A673 (cell line): ENCODE measurements around the gene TENM3.

Experiments used
- CTCF ChIP-seq: fragments of 300-800, 200-600 bp; sonication (generic); conservative IDR thresholded peaks from 2 replicates; pipeline ENCODE4 v1.5.1; 2017; ENCODE audit warnings: low read depth, mild to moderate bottlenecking, antibody characterized with exemption, low read length, moderate library complexity, mixed read lengths
- EZH2 ChIP-seq: fragments of 200-600 bp; sonication (generic); IDR thresholded peaks from 2 replicates; pipeline ENCODE4 v1.6.1; 2017; ENCODE audit warnings: borderline replicate concordance, low read depth, mild to moderate bottlenecking, mixed read lengths, antibody characterized with exemption, low read length; ENCODE audit not compliant: poor library complexity, severe bottlenecking

GRCh38 chr4:182842759-182843390 is 599.7 kb downstream of the TENM3 start:
- no peak for TF ChIP-seq EZH2
- no peak for TF ChIP-seq CTCF
